Measurements from ENCODE around the gene EYA2. TPM values are rescaled to one million over a fixed set of nuclear protein-coding genes. Genes with fewer than 3 reads are reported as not detected.
A peak's percentile ranks its signal among the peaks of the same experiment; 100 is the strongest.

Gene EYA2
- total RNA-seq, 1 donor from 2014 or later, result 1.4 TPM

- ATAC-seq (no peak), DNase-seq (no peak)
- intact Hi-C loops (cut with micrococcal nuclease), result no loop called here
These were observed 127.2 kb downstream of the EYA2 start for GRCh38 chr20:47021850-47022249.

- no peak for ATAC-seq
- DNase-seq, result no peak
These were observed 129.9 kb downstream of the EYA2 start for GRCh38 chr20:47024461-47024937.

GRCh38 chr20:47027042-47027441 lies 132.4 kb downstream of the EYA2 start:
- intact Hi-C loops (cut with micrococcal nuclease), result no loop called here
- DNase-seq (no peak), ATAC-seq (no peak)

More at GRCh38 chr20:47024461-47024937, 129.9 kb downstream of the EYA2 start:
- intact Hi-C loops (cut with micrococcal nuclease), result no loop called here

- ATAC-seq (no peak), DNase-seq (no peak)
- intact Hi-C loops (cut with micrococcal nuclease), result no loop called here
These were observed 132.8 kb downstream of the EYA2 start for GRCh38 chr20:47027456-47027855.

GRCh38 chr20:47028487-47028886 lies 133.8 kb downstream of the EYA2 start:
- intact Hi-C loops (cut with micrococcal nuclease), result no loop called here

GRCh38 chr20:47029845-47030244 lies 135.2 kb downstream of the EYA2 start:
- intact Hi-C loops (cut with micrococcal nuclease), result no loop called here
- DNase-seq (no peak), ATAC-seq (no peak)

More at GRCh38 chr20:47028487-47028886, 133.8 kb downstream of the EYA2 start:
- DNase-seq, result no peak
- no peak for ATAC-seq

GRCh38 chr20:47030271-47030810 lies 135.7 kb downstream of the EYA2 start:
- ATAC-seq (no peak), DNase-seq (no peak)
- intact Hi-C loops (cut with micrococcal nuclease), result no loop called here

GRCh38 chr20:47031004-47031403 lies 136.4 kb downstream of the EYA2 start:
- no peak for DNase-seq
- intact Hi-C loops (cut with micrococcal nuclease), result no loop called here
- peak; percentile 41 for ATAC-seq

- no peak for DNase-seq
- no peak for ATAC-seq
- intact Hi-C loops (cut with micrococcal nuclease), result no loop called here
These were observed 137.2 kb downstream of the EYA2 start for GRCh38 chr20:47031821-47032220.

- DNase-seq (no peak), ATAC-seq (peak; percentile 28)
- intact Hi-C loops (cut with micrococcal nuclease), result no loop called here
These were observed 138.4 kb downstream of the EYA2 start for GRCh38 chr20:47032933-47033578.

- ATAC-seq (no peak), DNase-seq (no peak)
- intact Hi-C loops (cut with micrococcal nuclease), result no loop called here
These were observed 139.0 kb downstream of the EYA2 start for GRCh38 chr20:47033665-47034064.

GRCh38 chr20:47035026-47035590 lies 140.5 kb downstream of the EYA2 start:
- no peak for DNase-seq
- intact Hi-C loops (cut with micrococcal nuclease), result no loop called here
- ATAC-seq, result no peak

GRCh38 chr20:47036091-47036870 lies 141.6 kb downstream of the EYA2 start:
- ATAC-seq (no peak), DNase-seq (peak; percentile 35)
- intact Hi-C loops (cut with micrococcal nuclease), result no loop called here

- intact Hi-C loops (cut with micrococcal nuclease), result no loop called here
- DNase-seq, result peak; percentile 39
- no peak for ATAC-seq
These were observed 144.2 kb downstream of the EYA2 start for GRCh38 chr20:47038566-47039560.

- intact Hi-C loops (cut with micrococcal nuclease), result no loop called here
- ATAC-seq (no peak), DNase-seq (no peak)
These were observed 146.0 kb downstream of the EYA2 start for GRCh38 chr20:47040506-47041125.

GRCh38 chr20:47041396-47041899 lies 146.8 kb downstream of the EYA2 start:
- no peak for ATAC-seq
- no peak for DNase-seq
- intact Hi-C loops (cut with micrococcal nuclease), result no loop called here

- intact Hi-C loops (cut with micrococcal nuclease), result no loop called here
- DNase-seq (no peak), ATAC-seq (no peak)
These were observed 147.8 kb downstream of the EYA2 start for GRCh38 chr20:47042464-47042863.

- intact Hi-C loops (cut with micrococcal nuclease), result no loop called here
These were observed 148.4 kb downstream of the EYA2 start for GRCh38 chr20:47043086-47043485.

More at GRCh38 chr20:47043086-47043485, 148.4 kb downstream of the EYA2 start:
- no peak for ATAC-seq
- DNase-seq, result no peak

Measured in left ventricle myocardium superior (tissue), 1 donor.